Effector CD8-positive, alpha-beta T cell (primary cell): ENCODE results near the gene FREM2.

ENCODE experiments used
- DNase-seq: peaks from one replicate; lab custom pipeline; 2025; lab: John Stamatoyannopoulos, UW

The FREM2 gene

GRCh38 chr13:38763446-38764381 lies 76.8 kb downstream of the FREM2 start:
- no peak for DNase-seq

GRCh38 chr13:38766799-38767198 lies 79.9 kb downstream of the FREM2 start:
- no peak for DNase-seq

- no peak for DNase-seq
These were observed 80.8 kb downstream of the FREM2 start for GRCh38 chr13:38767506-38768265.

- no peak for DNase-seq
These were observed 82.6 kb downstream of the FREM2 start for GRCh38 chr13:38769526-38769925.

- no peak for DNase-seq
These were observed 88.2 kb downstream of the FREM2 start for GRCh38 chr13:38775085-38775484.

GRCh38 chr13:38777347-38778119 lies 90.7 kb downstream of the FREM2 start:
- no peak for DNase-seq

GRCh38 chr13:38781539-38781938 lies 94.7 kb downstream of the FREM2 start:
- no peak for DNase-seq

- no peak for DNase-seq
These were observed 97.4 kb downstream of the FREM2 start for GRCh38 chr13:38784036-38784880.

GRCh38 chr13:38785042-38785441 lies 98.2 kb downstream of the FREM2 start:
- DNase-seq, result no peak

- no peak for DNase-seq
These were observed 98.6 kb downstream of the FREM2 start for GRCh38 chr13:38785490-38785889.

- DNase-seq, result no peak
These were observed 100.7 kb downstream of the FREM2 start for GRCh38 chr13:38787550-38787949.

- DNase-seq, result no peak
These were observed 110.0 kb downstream of the FREM2 start for GRCh38 chr13:38796890-38797289.

- no peak for DNase-seq
These were observed 116.7 kb downstream of the FREM2 start for GRCh38 chr13:38803531-38803930.

- no peak for DNase-seq
These were observed 117.2 kb downstream of the FREM2 start for GRCh38 chr13:38804061-38804460.

GRCh38 chr13:38804536-38804935 lies 117.7 kb downstream of the FREM2 start:
- DNase-seq, result no peak

GRCh38 chr13:38814331-38814730 lies 127.5 kb downstream of the FREM2 start:
- no peak for DNase-seq

GRCh38 chr13:38819053-38819452 lies 132.2 kb downstream of the FREM2 start:
- DNase-seq, result no peak

GRCh38 chr13:38819596-38819995 lies 132.7 kb downstream of the FREM2 start:
- no peak for DNase-seq

GRCh38 chr13:38821770-38822551 lies 135.1 kb downstream of the FREM2 start:
- no peak for DNase-seq

GRCh38 chr13:38824342-38824741 lies 137.5 kb downstream of the FREM2 start:
- DNase-seq, result no peak
